22Rv1 (cell line): ENCODE results near the gene NRN1.

Source experiments
- H3K27ac ChIP-seq: fragments of 450-650 bp; 2 replicates; pipeline ENCODE4 v1.5.1; 2017
- ZFX ChIP-seq: fragments of 450-650 bp; IDR thresholded peaks from 2 replicates; pipeline ENCODE4 v1.6.1; 2017; ENCODE audit warnings: antibody characterized with exemption, borderline replicate concordance
- TF ChIP-seq, protein P1 (sequence below): fragments of 450-650 bp; IDR thresholded peaks from 2 replicates; pipeline ENCODE4 v1.5.1; 2017; ENCODE audit warnings: mild to moderate bottlenecking

Gene NRN1

DNA sequence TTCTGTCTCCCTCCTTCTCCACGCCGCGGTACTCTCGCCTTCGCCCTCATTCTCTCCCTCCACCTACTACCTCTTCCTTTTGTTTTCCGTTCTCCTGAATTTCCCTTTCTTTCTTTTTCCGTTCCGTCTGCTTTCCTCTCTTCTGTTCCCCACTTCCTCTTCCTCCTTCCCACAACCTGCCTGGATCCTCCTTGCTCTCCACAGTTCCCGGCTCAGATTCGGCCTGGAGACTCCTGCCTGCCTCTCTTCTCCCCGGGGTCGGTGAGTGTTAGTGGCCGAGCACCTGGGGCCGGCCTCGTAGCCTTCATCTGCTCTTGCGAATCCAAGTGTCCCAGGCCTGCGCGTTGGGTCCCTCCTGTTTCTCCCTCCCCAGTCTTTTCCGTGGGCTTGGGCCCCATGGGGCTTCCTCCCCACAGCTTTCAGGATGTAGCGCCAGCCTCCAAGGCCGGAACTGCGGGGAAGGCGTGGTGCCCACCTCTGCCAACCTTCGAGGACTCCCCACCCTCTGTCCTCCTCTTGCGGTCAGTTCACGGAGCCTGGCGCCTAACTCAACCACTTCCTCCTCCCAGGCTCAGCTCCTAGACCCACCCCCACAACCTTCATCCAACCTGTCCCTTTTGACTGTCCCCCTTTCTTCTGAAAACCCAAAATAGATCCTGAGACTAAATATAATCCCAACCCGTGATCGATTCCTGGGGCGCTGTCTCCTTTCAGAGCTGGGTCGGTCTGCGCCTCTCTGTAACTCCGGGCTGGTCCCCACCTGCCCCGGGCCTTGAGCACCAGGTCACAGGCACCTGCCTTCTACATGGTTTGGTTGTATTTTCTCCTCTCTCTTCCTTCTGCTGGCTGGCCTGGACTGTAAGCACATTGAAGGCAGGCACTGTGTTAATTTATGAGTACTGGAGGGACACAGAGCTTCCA is 6.8 kb downstream of the NRN1 start:
- TF ChIP-seq, protein P1, sequence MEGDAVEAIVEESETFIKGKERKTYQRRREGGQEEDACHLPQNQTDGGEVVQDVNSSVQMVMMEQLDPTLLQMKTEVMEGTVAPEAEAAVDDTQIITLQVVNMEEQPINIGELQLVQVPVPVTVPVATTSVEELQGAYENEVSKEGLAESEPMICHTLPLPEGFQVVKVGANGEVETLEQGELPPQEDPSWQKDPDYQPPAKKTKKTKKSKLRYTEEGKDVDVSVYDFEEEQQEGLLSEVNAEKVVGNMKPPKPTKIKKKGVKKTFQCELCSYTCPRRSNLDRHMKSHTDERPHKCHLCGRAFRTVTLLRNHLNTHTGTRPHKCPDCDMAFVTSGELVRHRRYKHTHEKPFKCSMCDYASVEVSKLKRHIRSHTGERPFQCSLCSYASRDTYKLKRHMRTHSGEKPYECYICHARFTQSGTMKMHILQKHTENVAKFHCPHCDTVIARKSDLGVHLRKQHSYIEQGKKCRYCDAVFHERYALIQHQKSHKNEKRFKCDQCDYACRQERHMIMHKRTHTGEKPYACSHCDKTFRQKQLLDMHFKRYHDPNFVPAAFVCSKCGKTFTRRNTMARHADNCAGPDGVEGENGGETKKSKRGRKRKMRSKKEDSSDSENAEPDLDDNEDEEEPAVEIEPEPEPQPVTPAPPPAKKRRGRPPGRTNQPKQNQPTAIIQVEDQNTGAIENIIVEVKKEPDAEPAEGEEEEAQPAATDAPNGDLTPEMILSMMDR = no peak
- TF ChIP-seq ZFX = no peak
- no peak overlapping the region for H3K27ac ChIP-seq

DNA sequence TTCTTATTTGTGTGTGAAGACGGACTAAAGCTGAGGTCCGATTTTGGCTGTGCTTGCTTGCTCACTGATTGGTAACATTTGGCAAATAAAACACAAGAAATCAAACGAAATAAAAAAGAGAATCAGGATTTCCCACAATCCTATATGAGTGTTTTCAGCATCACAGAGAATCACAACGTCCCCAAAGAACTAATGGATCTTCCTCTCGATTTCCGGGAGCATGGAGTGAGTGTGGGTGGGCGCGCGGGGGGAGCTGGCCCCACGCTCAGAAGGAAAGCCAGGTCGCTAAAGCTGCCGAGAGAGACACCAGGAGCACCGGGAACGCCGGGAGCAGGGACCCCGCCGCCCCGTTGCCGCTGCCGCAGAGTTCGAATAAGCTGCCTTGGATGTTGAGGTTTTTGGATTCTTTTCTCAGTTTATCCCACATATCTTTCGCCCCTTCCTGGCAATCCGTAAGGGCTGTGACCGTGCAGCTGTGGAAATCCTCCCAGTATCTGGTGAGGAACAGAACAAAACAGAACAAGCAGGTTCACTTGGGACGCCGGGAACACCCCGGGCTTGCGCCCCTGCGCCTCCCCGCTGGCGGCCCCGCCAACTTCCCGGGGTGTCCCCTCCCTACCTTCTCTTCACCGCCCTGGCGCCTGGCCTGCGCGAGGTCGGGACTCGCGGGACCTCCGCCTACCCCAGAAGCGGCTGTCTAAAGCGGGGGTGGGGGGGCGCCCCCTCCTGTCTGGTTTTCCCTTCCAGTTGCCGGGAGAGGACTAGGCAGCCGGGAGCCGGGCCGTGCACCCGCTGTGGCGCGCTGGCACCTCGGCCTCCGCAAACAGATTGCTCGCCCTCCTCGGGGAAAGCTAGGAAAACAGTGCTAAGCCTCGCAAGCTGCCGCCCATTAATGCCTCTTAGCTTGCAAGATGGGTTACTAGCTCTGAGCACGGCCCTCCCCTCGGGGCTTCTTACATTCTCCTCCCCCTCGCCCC is 7.7 kb downstream of the NRN1 start:
- H3K27ac ChIP-seq = no peak overlapping the region
- no peak for TF ChIP-seq ZFX
- TF ChIP-seq, protein P1 = no peak

DNA sequence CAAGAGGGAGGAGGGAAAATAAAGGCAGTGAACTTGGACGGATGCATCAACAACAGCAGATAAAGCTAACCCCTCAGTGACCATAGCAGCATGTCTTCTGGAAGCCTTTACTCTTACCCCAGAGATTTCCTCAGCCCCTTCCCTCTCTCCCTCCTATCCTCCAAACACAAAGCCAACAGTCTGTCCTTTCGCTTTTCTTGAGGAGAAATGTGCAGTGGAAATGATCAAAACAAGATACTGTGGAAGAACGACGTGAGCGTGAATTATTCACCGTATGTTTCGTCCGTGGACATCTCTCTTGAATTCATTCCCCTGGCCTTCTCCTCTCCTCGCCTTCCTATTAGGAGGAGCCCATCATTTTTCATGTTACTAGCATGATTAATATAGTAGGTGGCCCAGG is 8.5 kb downstream of the NRN1 start:
- no peak overlapping the region for H3K27ac ChIP-seq
- TF ChIP-seq, protein P1 = no peak
- no peak for TF ChIP-seq ZFX

DNA sequence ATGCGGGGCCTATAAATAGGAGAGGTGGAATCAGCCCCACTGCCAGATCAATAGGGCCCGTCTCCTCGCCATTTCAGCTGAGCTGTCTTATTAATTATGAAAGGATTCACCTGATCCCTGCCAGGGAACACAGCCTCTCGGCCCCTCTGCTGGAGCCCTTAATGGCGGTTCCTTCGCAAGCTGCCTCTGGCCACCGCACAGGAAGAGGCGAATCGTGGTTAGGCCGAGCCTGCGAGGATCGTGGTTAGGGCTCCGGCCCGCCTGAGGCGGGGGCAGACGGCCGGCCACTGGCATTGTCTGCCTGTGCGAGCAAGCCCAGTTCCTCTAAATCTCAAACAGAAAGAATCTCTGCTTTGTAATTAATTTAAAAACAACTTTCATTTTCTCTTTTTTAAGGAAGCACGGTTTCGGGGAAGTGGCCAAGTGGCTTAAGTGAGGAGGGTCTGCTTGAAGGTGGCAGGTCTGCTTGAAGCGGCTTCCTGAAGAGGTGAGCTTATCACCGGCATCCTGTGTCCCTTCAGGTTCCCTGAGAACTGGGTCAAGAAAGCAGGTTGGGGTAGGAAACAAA is 9.2 kb downstream of the NRN1 start:
- no peak for TF ChIP-seq ZFX
- TF ChIP-seq, protein P1 = no peak
- no peak overlapping the region for H3K27ac ChIP-seq

DNA sequence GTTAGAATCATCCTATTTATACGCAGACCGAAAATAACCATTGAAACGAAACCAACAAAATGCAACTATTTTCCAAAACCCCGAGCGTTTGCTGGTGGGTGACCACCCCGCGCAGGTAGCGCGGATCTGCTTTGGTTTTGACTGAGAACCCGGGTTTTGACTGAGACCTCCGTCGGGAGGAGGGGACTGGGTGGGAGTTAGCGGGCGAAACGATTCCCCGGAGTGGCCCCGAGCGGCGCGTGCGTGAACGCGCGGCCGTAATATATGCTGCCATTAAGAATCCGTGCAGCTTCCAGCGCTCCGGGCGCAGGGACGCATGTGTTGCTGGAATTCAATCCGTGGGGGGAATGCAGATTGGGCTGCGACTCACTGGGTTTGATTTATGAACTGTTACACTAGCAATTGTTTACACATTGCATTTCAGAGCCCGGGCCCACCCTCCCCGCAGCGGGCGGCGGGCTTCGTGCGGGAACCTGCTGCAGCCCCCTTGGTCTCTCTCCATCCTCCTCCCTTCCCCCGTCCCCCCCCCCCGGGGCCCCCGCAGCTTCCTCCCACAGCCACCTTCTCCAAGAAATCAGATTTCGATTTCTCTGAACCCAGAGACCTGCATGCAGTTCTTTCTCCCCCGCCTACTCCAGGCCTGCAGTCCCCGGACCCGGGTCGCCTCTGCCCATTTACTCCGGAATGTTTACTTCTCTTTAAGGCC is 9.9 kb downstream of the NRN1 start:
- H3K27ac ChIP-seq = no peak overlapping the region
- TF ChIP-seq, protein P1 = no peak
- no peak for TF ChIP-seq ZFX

DNA sequence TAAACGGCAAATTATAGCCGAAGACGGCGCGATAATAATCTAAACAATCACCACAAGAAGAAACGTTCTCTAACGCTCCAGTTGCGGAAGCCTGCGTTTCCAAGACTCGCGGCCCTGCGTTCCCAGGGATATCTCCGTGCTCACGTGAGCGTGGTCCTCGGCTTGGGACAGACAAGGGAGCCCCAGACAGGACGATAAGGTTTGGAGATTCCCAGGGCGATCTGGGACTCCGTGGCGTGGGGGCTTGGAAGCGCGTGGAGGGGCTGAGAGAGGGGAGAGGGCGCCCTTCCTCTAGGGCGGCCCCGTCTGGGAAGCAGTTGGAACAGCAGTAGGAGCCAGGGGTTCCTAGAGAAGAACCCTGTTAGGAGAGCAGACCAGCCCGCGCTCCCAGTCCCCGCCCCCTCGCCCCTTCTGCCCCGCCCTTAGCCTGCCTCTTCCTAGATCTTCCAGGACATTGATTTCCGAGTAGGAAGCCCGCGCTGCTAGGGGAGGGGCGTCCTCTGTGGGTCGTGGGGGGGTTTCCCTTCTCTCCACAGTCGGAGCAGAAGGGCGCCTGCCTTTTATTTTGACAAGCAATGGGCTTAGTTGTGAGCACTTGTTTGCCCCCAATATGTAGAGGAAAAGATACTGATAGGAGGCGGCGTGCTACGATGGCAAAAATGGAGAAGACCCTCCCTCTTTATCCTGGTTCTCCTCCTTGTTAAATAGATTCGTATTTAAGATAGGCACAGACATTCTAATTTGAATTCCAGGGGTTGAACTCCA is 10.6 kb downstream of the NRN1 start:
- TF ChIP-seq, protein P1 = no peak
- TF ChIP-seq ZFX = no peak
- H3K27ac ChIP-seq = no peak overlapping the region
